Astrocyte (in vitro differentiated cells and primary cell): Measurements from ENCODE around the gene HSF5. TPM values are rescaled to one million over a fixed set of nuclear protein-coding genes. Genes with fewer than 3 reads are reported as not detected.

Experiments
- DNase-seq: peaks from one replicate; pipeline ENCODE4 v3.0.0-alpha.2; 2010; ENCODE audit warnings: low read depth
- FAIRE-seq: peaks from 2 replicates; lab custom pipeline; 2011; peaks lifted over from hg19 to GRCh38; lab: Jason Lieb, UNC
- H2AFZ ChIP-seq: 2 replicates; pipeline ENCODE4 v1.6.0; 2012; ENCODE audit warnings: low read depth, low read length, inconsistent platforms
- H3K27ac ChIP-seq: 2 replicates; pipeline ENCODE4 v1.5.1; 2011; ENCODE audit warnings: low read depth, low read length, inconsistent platforms
- H3K27me3 ChIP-seq: 2 replicates; pipeline ENCODE4 v1.6.0; 2011; ENCODE audit warnings: low read length, inconsistent platforms; ENCODE audit not compliant: insufficient read depth
- H3K36me3 ChIP-seq: 2 replicates; pipeline ENCODE4 v1.5.1; 2011; ENCODE audit warnings: low read length, inconsistent platforms; ENCODE audit not compliant: insufficient read depth
- H3K4me1 ChIP-seq: 2 replicates; pipeline ENCODE4 v1.5.1; 2011; ENCODE audit warnings: low read length, inconsistent platforms; ENCODE audit not compliant: insufficient read depth
- H3K4me2 ChIP-seq: 2 replicates; pipeline ENCODE4 v1.6.0; 2012; ENCODE audit warnings: low read length, inconsistent platforms
- H3K4me3 ChIP-seq: 2 replicates; pipeline ENCODE4 v1.5.1; 2011; ENCODE audit warnings: low read depth, mild to moderate bottlenecking, low read length, inconsistent platforms; ENCODE audit not compliant: insufficient read depth
- H3K79me2 ChIP-seq: 2 replicates; pipeline ENCODE4 v1.6.0; 2012; ENCODE audit warnings: mild to moderate bottlenecking, low read length, inconsistent platforms; ENCODE audit not compliant: insufficient read depth
- H3K9ac ChIP-seq: 2 replicates; pipeline ENCODE4 v1.6.0; 2012; ENCODE audit warnings: mild to moderate bottlenecking, low read length, inconsistent platforms
- H3K9me3 ChIP-seq: 2 replicates; pipeline ENCODE4 v1.5.1; 2012; ENCODE audit warnings: low read depth, mild to moderate bottlenecking, low read length, inconsistent platforms; ENCODE audit not compliant: insufficient read depth
- H4K20me1 ChIP-seq: 2 replicates; pipeline ENCODE4 v1.6.0; 2012; ENCODE audit warnings: low read length, inconsistent platforms; ENCODE audit not compliant: insufficient read depth
- H3K27ac Mint-ChIP-seq: one replicate; pipeline ENCODE4 v1.8.0; 2021; ENCODE audit warnings: mild to moderate bottlenecking, mixed read lengths; ENCODE audit not compliant: unreplicated experiment
- H3K27me3 Mint-ChIP-seq: one replicate; pipeline ENCODE4 v1.8.0; 2021; ENCODE audit warnings: low read depth, mixed read lengths; ENCODE audit not compliant: unreplicated experiment
- H3K36me3 Mint-ChIP-seq: one replicate; pipeline ENCODE4 v1.8.0; 2021; ENCODE audit warnings: low read depth, mixed read lengths; ENCODE audit not compliant: unreplicated experiment
- H3K4me1 Mint-ChIP-seq: one replicate; pipeline ENCODE4 v1.8.0; 2021; ENCODE audit warnings: low read depth, mixed read lengths; ENCODE audit not compliant: unreplicated experiment
- H3K4me3 Mint-ChIP-seq: one replicate; pipeline ENCODE4 v1.8.0; 2021; ENCODE audit warnings: mild to moderate bottlenecking, moderate library complexity, mixed read lengths; ENCODE audit not compliant: unreplicated experiment
- H3K9me3 Mint-ChIP-seq: one replicate; pipeline ENCODE4 v1.8.0; 2021; ENCODE audit warnings: mild to moderate bottlenecking, mixed read lengths; ENCODE audit not compliant: unreplicated experiment
- CTCF ChIP-seq: IDR thresholded peaks from 2 replicates; pipeline ENCODE4 v1.5.1; 2011; ENCODE audit warnings: low read depth, mild to moderate bottlenecking, inconsistent platforms, low read length, moderate library complexity; ENCODE audit not compliant: insufficient read depth
- EZH2 ChIP-seq: IDR thresholded peaks from 2 replicates; pipeline ENCODE4 v1.6.1; 2012; ENCODE audit warnings: mild to moderate bottlenecking, low read length, inconsistent platforms; ENCODE audit not compliant: insufficient read depth
- total RNA-seq: library from RNA; stranded (reverse); gene quantifications from 2 replicates; pipeline ENCODE4 v1.2.1, GENCODE V29; 2021

HSF5 gene
- total RNA-seq, 1 donor from 2014 or later: not detected

GRCh38 chr17:58427807-58428206 is 60.4 kb downstream of the HSF5 start:
- Histone ChIP-seq H3K36me3 (no peaks in the 10 kb centered on the region), H3K4me3 (no peak overlapping the region), H3K4me2 (no peak overlapping the region), H3K79me2 (no peaks in the 10 kb centered on the region), H3K9me3 (no peaks in the 10 kb centered on the region), H3K27ac (no peak overlapping the region), H3K4me1 (no peaks in the 10 kb centered on the region), H3K27me3 (peaks cover 6% of the 10 kb centered on the region), H2AFZ (no peak overlapping the region), H4K20me1 (no peaks in the 10 kb centered on the region), H3K9ac (no peak overlapping the region)
- DNase-seq: no peak
- no peak overlapping the region for H3K4me3 Mint-ChIP-seq
- H3K27me3 Mint-ChIP-seq: peaks cover 2% of the 10 kb centered on the region
- no peaks in the 10 kb centered on the region for H3K4me1 Mint-ChIP-seq
- no peak for FAIRE-seq
- TF ChIP-seq CTCF: no peak
- TF ChIP-seq EZH2: no peak
- no peaks in the 10 kb centered on the region for H3K9me3 Mint-ChIP-seq
- H3K27ac Mint-ChIP-seq: no peak overlapping the region
- no peaks in the 10 kb centered on the region for H3K36me3 Mint-ChIP-seq

GRCh38 chr17:58421711-58422110 is 66.5 kb downstream of the HSF5 start:
- H3K4me2 ChIP-seq: no peak overlapping the region
- no peak overlapping the region for H3K27ac Mint-ChIP-seq
- H3K9me3 ChIP-seq: no peaks in the 10 kb centered on the region
- no peaks in the 10 kb centered on the region for H3K27me3 Mint-ChIP-seq
- no peaks in the 10 kb centered on the region for H3K36me3 ChIP-seq
- TF ChIP-seq EZH2 (no peak), CTCF (no peak)
- no peaks in the 10 kb centered on the region for H4K20me1 ChIP-seq
- no peaks in the 10 kb centered on the region for H3K36me3 Mint-ChIP-seq
- H2AFZ ChIP-seq: no peak overlapping the region
- no peaks in the 10 kb centered on the region for H3K9me3 Mint-ChIP-seq
- H3K9ac ChIP-seq: no peak overlapping the region
- no peak overlapping the region for H3K27ac ChIP-seq
- FAIRE-seq (no peak), DNase-seq (no peak)
- no peaks in the 10 kb centered on the region for H3K4me1 ChIP-seq
- H3K27me3 ChIP-seq: peaks cover 26% of the 10 kb centered on the region
- no peak overlapping the region for H3K4me3 ChIP-seq
- no peaks in the 10 kb centered on the region for H3K79me2 ChIP-seq
- H3K4me1 Mint-ChIP-seq: peaks cover 11% of the 10 kb centered on the region
- no peak overlapping the region for H3K4me3 Mint-ChIP-seq

GRCh38 chr17:58420827-58421226 is 67.4 kb downstream of the HSF5 start:
- H3K79me2 ChIP-seq: no peaks in the 10 kb centered on the region
- Mint-ChIP-seq H3K4me1 (peaks cover 11% of the 10 kb centered on the region), H3K9me3 (no peaks in the 10 kb centered on the region), H3K4me3 (no peak overlapping the region), H3K36me3 (no peaks in the 10 kb centered on the region), H3K27ac (no peak overlapping the region), H3K27me3 (no peaks in the 10 kb centered on the region)
- no peak overlapping the region for H3K27ac ChIP-seq
- no peaks in the 10 kb centered on the region for H3K36me3 ChIP-seq
- no peak overlapping the region for H3K9ac ChIP-seq
- peaks cover 27% of the 10 kb centered on the region for H3K27me3 ChIP-seq
- no peak for TF ChIP-seq CTCF
- no peaks in the 10 kb centered on the region for H3K4me1 ChIP-seq
- H3K4me3 ChIP-seq: no peak overlapping the region
- FAIRE-seq (no peak), DNase-seq (no peak)
- H4K20me1 ChIP-seq: no peaks in the 10 kb centered on the region
- H3K9me3 ChIP-seq: no peaks in the 10 kb centered on the region
- no peak overlapping the region for H2AFZ ChIP-seq
- H3K4me2 ChIP-seq: no peak overlapping the region
